ENCODE results near the gene PDGFC.

The PDGFC gene

GRCh38 chr4:156827519-156827918 lies 144.1 kb downstream of the PDGFC start:
- DNase-seq (ENCODE audit: low read depth), result no peak

GRCh38 chr4:156825074-156825473 lies 146.5 kb downstream of the PDGFC start:
- no peak for DNase-seq (ENCODE audit: low read depth)

GRCh38 chr4:156824451-156825060 lies 147.0 kb downstream of the PDGFC start:
- DNase-seq (ENCODE audit: low read depth), result no peak

- DNase-seq (ENCODE audit: low read depth), result no peak
Measured at GRCh38 chr4:156820931-156821330, 150.7 kb downstream of the PDGFC start.

GRCh38 chr4:156816360-156816755 lies 155.2 kb downstream of the PDGFC start:
- DNase-seq (ENCODE audit: low read depth), result no peak

- DNase-seq (ENCODE audit: low read depth), result no peak
Measured at GRCh38 chr4:156815717-156816359, 155.8 kb downstream of the PDGFC start.

GRCh38 chr4:156811963-156812362 lies 159.6 kb downstream of the PDGFC start:
- DNase-seq (ENCODE audit: low read depth), result no peak

- DNase-seq (ENCODE audit: low read depth), result no peak
Measured at GRCh38 chr4:156811286-156811685, 160.3 kb downstream of the PDGFC start.

GRCh38 chr4:156805696-156806095 lies 165.9 kb downstream of the PDGFC start:
- DNase-seq (ENCODE audit: low read depth), result no peak

- no peak for DNase-seq (ENCODE audit: low read depth)
Measured at GRCh38 chr4:156803056-156803455, 168.5 kb downstream of the PDGFC start.

- DNase-seq (ENCODE audit: low read depth), result no peak
Measured at GRCh38 chr4:156800463-156800862, 171.1 kb downstream of the PDGFC start.

GRCh38 chr4:156799121-156799589 lies 172.4 kb downstream of the PDGFC start:
- DNase-seq (ENCODE audit: low read depth), result no peak

GRCh38 chr4:156798438-156798837 lies 173.2 kb downstream of the PDGFC start:
- no peak for DNase-seq (ENCODE audit: low read depth)

- no peak for DNase-seq (ENCODE audit: low read depth)
Measured at GRCh38 chr4:156797206-156797605, 174.4 kb downstream of the PDGFC start.

- no peak for DNase-seq (ENCODE audit: low read depth)
Measured at GRCh38 chr4:156795727-156796126, 175.9 kb downstream of the PDGFC start.

GRCh38 chr4:156794863-156795262 lies 176.7 kb downstream of the PDGFC start:
- DNase-seq (ENCODE audit: low read depth), result no peak

- no peak for DNase-seq (ENCODE audit: low read depth)
Measured at GRCh38 chr4:156792462-156793085, 179.0 kb downstream of the PDGFC start.

GRCh38 chr4:156790866-156791265 lies 180.7 kb downstream of the PDGFC start:
- no peak for DNase-seq (ENCODE audit: low read depth)

- no peak for DNase-seq (ENCODE audit: low read depth)
Measured at GRCh38 chr4:156788782-156789181, 182.8 kb downstream of the PDGFC start.

- no peak for DNase-seq (ENCODE audit: low read depth)
Measured at GRCh38 chr4:156786713-156787112, 184.9 kb downstream of the PDGFC start.

- DNase-seq (ENCODE audit: low read depth), result no peak
Measured at GRCh38 chr4:156784970-156785369, 186.6 kb downstream of the PDGFC start.

GRCh38 chr4:156783966-156784365 lies 187.6 kb downstream of the PDGFC start:
- no peak for DNase-seq (ENCODE audit: low read depth)

GRCh38 chr4:156782491-156782890 lies 189.1 kb downstream of the PDGFC start:
- DNase-seq (ENCODE audit: low read depth), result no peak

Measured in CMK (cell line).